HL-60 (cell line): ENCODE results near the gene AKT2.

Source experiments
- CTCF ChIP-seq: IDR thresholded peaks from one replicate; pipeline ENCODE4 v1.5.1; 2011; ENCODE audit warnings: low read length, control low read depth, inconsistent platforms; ENCODE audit not compliant: insufficient read depth
- GABPA ChIP-seq: IDR thresholded peaks from 2 replicates; pipeline ENCODE4 v1.6.1; 2012; ENCODE audit warnings: low read depth
- POLR2AphosphoS5 ChIP-seq: IDR thresholded peaks from 2 replicates; pipeline ENCODE4 v1.6.1; 2012; ENCODE audit warnings: low read depth
- REST ChIP-seq: IDR thresholded peaks from 2 replicates; pipeline ENCODE4 v1.6.1; 2012; ENCODE audit warnings: low read depth; ENCODE audit not compliant: insufficient replicate concordance
- SPI1 ChIP-seq: IDR thresholded peaks from 2 replicates; pipeline ENCODE4 v1.6.1; 2012; ENCODE audit warnings: low read depth, mild to moderate bottlenecking, borderline replicate concordance

- no peak for TF ChIP-seq CTCF
- no peak for TF ChIP-seq POLR2AphosphoS5
- TF ChIP-seq REST, result no peak
- no peak for TF ChIP-seq SPI1
- TF ChIP-seq GABPA, result no peak
Observed at GRCh38 chr19:40235238-40236025, 49.7 kb downstream of the AKT2 start.
